GM21367 (cell line): ENCODE results near the gene GINS2.

Source experiments
- ATAC-seq: cut with Tn5 transposase; IDR thresholded peaks from one replicate; pipeline ENCODE4 v1.9.1; 2021; ENCODE audit not compliant: unreplicated experiment

The GINS2 gene

GRCh38 chr16:85643631-85644030, 45.1 kb downstream of the GINS2 start:
- no peak for ATAC-seq

DNA sequence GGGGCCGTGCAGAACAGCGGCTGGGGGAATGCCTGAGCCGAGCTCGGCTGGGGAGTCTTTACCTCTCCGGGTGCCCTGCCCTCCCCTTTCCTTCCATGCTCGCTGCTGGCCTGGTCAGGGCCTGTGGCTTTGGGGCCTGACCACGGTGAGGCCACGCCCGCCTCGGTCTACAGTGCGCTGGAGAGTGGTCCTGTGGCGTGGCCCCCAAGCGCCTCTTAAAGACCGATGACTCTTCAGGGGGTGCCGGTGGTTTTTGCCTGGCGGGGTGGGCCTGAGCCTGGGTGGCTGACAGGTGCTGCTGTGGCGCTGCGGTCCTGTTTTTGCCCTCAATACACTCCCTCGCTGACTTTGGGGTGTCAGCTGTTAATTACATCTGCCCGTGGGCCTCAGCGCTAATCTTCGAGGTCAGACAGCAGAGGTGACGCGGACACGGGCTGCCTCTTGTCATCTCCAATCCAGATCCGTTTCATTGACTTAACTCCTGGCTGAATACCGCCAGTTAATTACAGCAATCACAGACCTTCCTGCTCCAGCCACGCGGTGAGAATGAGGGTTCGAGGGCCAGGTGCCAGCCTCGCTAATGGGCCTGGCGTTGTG, 45.9 kb downstream of the GINS2 start:
- no peak for ATAC-seq

DNA sequence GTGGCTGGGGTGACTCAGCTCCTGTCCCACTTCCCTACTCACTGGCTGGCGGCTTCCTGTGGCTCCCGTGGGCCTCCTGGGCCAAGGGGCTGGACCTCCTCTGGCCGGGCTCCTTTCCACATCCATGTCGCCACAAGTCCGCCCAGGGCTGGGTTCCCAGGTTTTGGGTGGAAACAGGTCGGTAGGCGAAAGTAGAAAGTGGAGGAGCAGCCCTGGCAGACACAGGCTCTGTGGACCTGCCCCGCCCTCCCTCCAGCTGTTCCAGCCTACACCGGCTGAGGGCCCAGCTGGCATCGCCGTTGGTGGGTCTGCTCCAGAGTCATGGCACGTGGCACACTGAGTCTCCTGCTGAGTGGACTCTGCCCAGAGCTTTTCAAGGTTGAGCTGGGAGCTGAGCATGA, 47.0 kb downstream of the GINS2 start:
- no peak for ATAC-seq

DNA sequence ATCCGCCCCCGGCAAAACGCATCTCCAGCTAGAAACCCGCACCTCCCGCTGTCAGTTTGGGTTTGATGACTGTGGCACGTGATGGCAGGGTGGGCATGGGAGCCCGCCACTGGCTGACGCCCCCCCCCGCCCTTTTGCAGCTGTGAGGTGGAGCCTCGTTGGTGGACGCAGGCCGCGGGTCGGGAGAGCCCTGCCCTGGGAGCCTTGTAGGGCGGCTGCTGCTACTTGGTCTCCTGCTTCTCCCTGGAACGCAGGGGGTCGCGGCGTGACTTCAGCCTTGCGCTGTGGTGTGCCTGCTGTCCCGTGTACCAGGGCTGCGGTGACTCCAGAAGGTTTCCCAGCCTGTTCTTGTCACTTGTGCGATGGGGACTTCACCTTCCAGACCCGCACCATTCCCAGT, 47.4 kb downstream of the GINS2 start:
- ATAC-seq: no peak

- ATAC-seq: no peak
Measured at GRCh38 chr16:85640585-85640984, 48.2 kb downstream of the GINS2 start.

DNA sequence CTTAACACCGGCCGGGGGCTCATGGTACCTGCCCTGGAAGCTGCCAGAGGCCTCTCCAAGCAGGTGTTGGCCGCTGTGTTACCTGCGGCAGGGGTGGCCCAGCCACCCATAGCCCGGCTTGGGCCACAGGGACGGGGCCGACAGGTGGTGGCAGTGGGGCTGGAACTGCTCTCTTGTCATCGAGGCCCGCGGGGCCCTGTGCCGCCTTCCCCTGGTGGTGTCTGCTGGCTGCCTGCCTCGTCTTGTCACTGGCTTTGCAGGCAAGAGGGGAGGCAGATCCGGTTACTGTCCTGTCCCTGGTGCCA, 48.5 kb downstream of the GINS2 start:
- ATAC-seq: no peak

DNA sequence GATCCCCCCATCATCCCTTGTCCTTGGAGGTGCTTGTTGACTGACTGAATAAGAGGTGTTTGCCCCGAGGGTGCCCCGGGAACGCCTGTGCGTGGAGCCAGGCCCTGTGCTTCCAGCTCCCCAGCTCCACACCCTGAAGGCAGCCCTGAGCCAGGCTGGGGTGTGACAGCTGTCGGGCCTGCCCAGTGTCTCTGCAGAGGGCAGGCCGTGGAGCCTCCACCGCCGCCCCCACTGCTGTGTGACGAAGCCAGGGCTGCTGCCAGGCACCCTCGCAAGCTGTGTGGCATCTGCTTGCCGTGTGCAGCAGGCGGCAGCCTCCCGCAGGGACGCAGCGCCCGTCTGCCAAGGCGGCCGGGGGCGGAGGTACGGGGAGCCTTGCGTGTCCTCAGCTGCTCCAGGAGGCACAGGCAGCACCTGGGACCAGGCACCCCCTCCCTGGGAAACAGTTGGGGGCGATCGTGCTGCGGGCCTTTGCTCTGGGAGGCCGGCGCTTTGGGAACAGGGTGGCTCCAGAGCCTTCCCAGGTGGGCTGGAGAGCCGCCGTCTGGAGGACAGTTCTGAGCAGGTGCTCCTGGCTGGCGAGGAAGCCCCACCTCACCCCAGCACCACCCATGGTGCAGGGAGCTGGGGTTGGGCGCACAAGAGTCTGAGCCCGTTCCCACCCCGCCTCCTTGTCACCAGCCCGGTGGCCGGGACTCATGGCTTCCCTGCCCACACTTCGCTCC, 49.1 kb downstream of the GINS2 start:
- ATAC-seq: no peak

DNA sequence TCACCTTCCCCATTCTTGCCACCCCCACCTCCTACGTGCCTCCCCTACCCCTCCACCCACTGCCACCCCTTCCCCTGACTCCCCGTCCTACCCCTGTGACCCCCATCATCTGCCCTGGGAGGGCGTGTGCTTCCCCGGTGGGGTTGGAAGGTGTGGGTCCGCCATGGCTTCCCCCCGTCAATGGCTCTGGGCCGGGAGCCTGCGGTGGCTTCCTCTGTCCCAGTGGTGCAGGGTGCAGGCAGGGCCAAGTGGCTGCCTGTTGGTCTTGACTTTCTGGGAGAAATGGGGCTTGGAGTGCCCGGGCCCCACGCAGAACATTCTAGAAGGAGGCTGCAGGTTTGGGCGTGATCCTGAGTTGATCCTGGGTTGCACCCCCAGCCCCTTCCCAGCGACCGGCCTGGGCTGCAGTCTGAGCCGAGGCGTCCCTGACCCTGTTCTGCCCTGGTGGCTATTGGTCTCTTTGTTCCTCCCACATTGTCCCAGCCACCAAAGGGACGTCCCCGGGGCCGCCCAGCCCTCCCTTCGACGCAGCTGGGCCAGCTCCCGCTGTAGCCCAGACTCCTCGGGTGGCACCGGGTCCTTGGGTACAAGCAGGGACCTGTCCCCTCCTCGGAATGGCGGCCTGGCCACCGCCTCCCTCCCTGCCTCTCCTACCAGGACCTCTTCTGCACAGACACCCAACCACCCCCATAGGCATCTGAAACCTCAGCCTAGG, 49.9 kb downstream of the GINS2 start:
- ATAC-seq: no peak

GRCh38 chr16:85637808-85638647, 50.7 kb downstream of the GINS2 start:
- no peak for ATAC-seq

GRCh38 chr16:85637061-85637807, 51.5 kb downstream of the GINS2 start:
- ATAC-seq: no peak

GRCh38 chr16:85636234-85636812, 52.4 kb downstream of the GINS2 start:
- no peak for ATAC-seq

DNA sequence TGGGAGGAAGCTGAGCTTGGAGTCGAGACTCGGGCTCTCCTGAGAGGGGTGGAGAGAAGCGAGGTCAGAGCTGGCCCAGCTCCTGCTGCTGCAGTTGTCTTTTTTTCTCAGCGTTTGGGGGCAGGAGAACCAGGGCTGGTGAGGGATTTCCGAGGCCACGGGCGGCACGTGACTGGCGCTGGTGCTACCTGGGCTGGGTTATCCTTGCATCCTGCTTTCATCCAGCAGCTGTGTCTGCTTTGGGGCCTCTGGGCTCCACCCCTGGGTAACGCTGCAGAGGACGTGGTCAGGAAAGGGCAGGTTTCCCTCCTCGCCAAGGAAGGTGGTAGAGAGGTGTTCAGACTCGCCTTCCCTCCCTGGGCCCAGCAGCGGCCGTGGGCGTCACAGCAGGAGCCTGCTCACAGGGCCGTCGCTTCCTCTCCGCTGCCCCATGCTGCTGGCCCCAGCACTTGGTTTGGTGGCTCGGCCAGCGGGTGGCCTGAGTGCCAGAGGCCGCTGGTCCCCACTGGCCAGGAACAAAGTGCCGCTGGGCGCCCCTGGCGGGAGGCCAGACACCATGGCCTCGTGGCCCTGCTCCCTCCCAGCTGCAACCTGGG, 53.1 kb downstream of the GINS2 start:
- no peak for ATAC-seq

GRCh38 chr16:85634747-85635544, 53.8 kb downstream of the GINS2 start:
- ATAC-seq: no peak

DNA sequence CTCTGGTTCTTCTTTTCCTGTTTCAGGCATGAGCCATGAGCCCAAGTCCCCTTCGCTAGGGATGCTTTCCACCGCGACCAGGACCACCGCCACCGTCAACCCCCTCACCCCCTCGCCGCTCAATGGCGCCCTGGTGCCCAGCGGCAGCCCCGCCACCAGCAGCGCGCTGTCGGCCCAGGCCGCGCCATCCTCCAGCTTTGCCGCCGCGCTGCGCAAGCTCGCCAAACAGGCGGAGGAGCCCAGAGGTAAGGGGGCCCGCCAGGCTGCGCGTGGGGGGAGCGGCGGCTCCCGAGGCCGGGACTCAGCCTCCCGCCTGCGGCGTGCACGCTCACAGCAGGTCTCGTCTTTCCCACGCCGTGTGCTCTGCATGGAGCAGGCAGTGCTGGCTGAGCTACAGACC, 54.9 kb downstream of the GINS2 start:
- ATAC-seq: no peak

GRCh38 chr16:85633438-85633743, 55.4 kb downstream of the GINS2 start:
- ATAC-seq: no peak

GRCh38 chr16:85632709-85633437, 55.9 kb downstream of the GINS2 start:
- no peak for ATAC-seq

- no peak for ATAC-seq
Measured at GRCh38 chr16:85631802-85632393, 56.9 kb downstream of the GINS2 start.

DNA sequence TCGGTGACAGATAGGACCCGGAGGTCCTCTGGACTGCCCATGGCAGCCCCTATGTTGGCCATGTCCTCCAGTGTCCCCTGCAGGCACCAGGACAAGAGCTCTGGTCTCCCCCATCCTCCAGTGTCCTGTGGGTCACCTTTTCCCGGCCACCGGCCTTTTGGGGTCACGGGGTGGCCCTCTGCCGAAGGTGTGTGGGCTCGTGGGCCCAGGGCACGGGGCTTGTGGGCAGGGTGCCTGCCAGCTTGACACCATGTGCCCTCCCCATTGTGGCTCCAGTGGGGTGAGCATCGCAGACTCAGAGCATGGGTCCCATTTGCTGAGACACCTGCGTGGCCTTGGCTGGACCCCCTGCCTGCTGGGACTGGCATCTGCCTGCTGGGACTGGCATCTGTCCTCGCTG, 57.5 kb downstream of the GINS2 start:
- no peak for ATAC-seq
